Effector memory CD4-positive, alpha-beta T cell (primary cell): ENCODE results near the gene HMOX2.

ENCODE experiments used
- DNase-seq, 3 donors: peaks; one replicate each; pipeline ENCODE4 v3.0.0-alpha.2; 2020
- H3K27ac ChIP-seq: 2 replicates; pipeline ENCODE4 v1.7.0; 2013; ENCODE audit warnings: mild to moderate bottlenecking, low read length, moderate library complexity; ENCODE audit not compliant: insufficient read depth, poor library complexity, severe bottlenecking
- H3K27me3 ChIP-seq: replicated peaks from 2 replicates; pipeline ENCODE4 v1.7.0; 2013; ENCODE audit warnings: mild to moderate bottlenecking, low read length; ENCODE audit not compliant: insufficient read depth, control insufficient read depth, poor library complexity, severe bottlenecking
- H3K36me3 ChIP-seq: 2 replicates; pipeline ENCODE4 v1.7.0; 2013; ENCODE audit warnings: mild to moderate bottlenecking, low read length, moderate library complexity; ENCODE audit not compliant: control insufficient read depth, insufficient read depth
- H3K4me1 ChIP-seq: 2 replicates; pipeline ENCODE4 v1.7.0; 2013; ENCODE audit warnings: low read length, mild to moderate bottlenecking; ENCODE audit not compliant: control insufficient read depth, insufficient read depth, poor library complexity, severe bottlenecking
- H3K4me3 ChIP-seq: 2 replicates; pipeline ENCODE4 v1.7.0; 2013; ENCODE audit warnings: low read length, low read depth, mild to moderate bottlenecking; ENCODE audit not compliant: insufficient read depth, poor library complexity, severe bottlenecking
- H3K9me3 ChIP-seq: 2 replicates; pipeline ENCODE4 v1.7.0; 2013; ENCODE audit warnings: mild to moderate bottlenecking, low read length, moderate library complexity; ENCODE audit not compliant: control insufficient read depth

The HMOX2 gene

GRCh38 chr16:4443271-4443670 lies 32.9 kb upstream of the HMOX2 start:
- peaks cover 80% of the 10 kb centered on the region for H3K36me3 ChIP-seq
- no peaks in the 10 kb centered on the region for H3K4me1 ChIP-seq
- no peak overlapping the region for H3K4me3 ChIP-seq
- no peak for DNase-seq
- no peak overlapping the region for H3K27ac ChIP-seq
- no peaks in the 10 kb centered on the region for H3K27me3 ChIP-seq
- no peaks in the 10 kb centered on the region for H3K9me3 ChIP-seq

GRCh38 chr16:4443986-4444385 lies 32.2 kb upstream of the HMOX2 start:
- no peaks in the 10 kb centered on the region for H3K4me1 ChIP-seq
- peaks cover 78% of the 10 kb centered on the region for H3K36me3 ChIP-seq
- DNase-seq: no peak
- no peaks in the 10 kb centered on the region for H3K27me3 ChIP-seq
- H3K9me3 ChIP-seq: no peaks in the 10 kb centered on the region
- no peak overlapping the region for H3K27ac ChIP-seq
- no peak overlapping the region for H3K4me3 ChIP-seq

GRCh38 chr16:4450430-4450829 lies 25.8 kb upstream of the HMOX2 start:
- H3K36me3 ChIP-seq: peaks cover 78% of the 10 kb centered on the region
- no peak overlapping the region for H3K27ac ChIP-seq
- H3K9me3 ChIP-seq: no peaks in the 10 kb centered on the region
- H3K27me3 ChIP-seq: no peaks in the 10 kb centered on the region
- H3K4me3 ChIP-seq: no peak overlapping the region
- no peak for DNase-seq
- H3K4me1 ChIP-seq: no peaks in the 10 kb centered on the region

GRCh38 chr16:4450931-4451519 lies 25.2 kb upstream of the HMOX2 start:
- Histone ChIP-seq H3K36me3 (peaks cover 81% of the 10 kb centered on the region), H3K27ac (no peak overlapping the region), H3K4me1 (no peaks in the 10 kb centered on the region), H3K9me3 (no peaks in the 10 kb centered on the region), H3K27me3 (no peaks in the 10 kb centered on the region), H3K4me3 (no peak overlapping the region)
- DNase-seq: no peak

- DNase-seq: no peak
- no peak overlapping the region for H3K27ac ChIP-seq
- no peaks in the 10 kb centered on the region for H3K27me3 ChIP-seq
- peaks cover 78% of the 10 kb centered on the region for H3K36me3 ChIP-seq
- no peak overlapping the region for H3K4me3 ChIP-seq
- H3K9me3 ChIP-seq: no peaks in the 10 kb centered on the region
- no peaks in the 10 kb centered on the region for H3K4me1 ChIP-seq
These were observed 23.5 kb upstream of the HMOX2 start for GRCh38 chr16:4452674-4453073.

- no peak overlapping the region for H3K4me3 ChIP-seq
- no peak overlapping the region for H3K27ac ChIP-seq
- peaks cover 5% of the 10 kb centered on the region for H3K4me1 ChIP-seq
- no peaks in the 10 kb centered on the region for H3K9me3 ChIP-seq
- no peak for DNase-seq
- H3K36me3 ChIP-seq: peaks cover 64% of the 10 kb centered on the region
- no peaks in the 10 kb centered on the region for H3K27me3 ChIP-seq
These were observed 21.6 kb upstream of the HMOX2 start for GRCh38 chr16:4454623-4455022.

- Histone ChIP-seq H3K27ac (no peak overlapping the region), H3K27me3 (no peaks in the 10 kb centered on the region), H3K36me3 (peaks cover 60% of the 10 kb centered on the region), H3K4me3 (no peak overlapping the region), H3K4me1 (peaks cover 10% of the 10 kb centered on the region), H3K9me3 (no peaks in the 10 kb centered on the region)
- DNase-seq: no peak
These were observed 21.1 kb upstream of the HMOX2 start for GRCh38 chr16:4455081-4455480.

- Histone ChIP-seq H3K9me3 (no peaks in the 10 kb centered on the region), H3K4me1 (peaks cover 10% of the 10 kb centered on the region), H3K36me3 (peaks cover 54% of the 10 kb centered on the region), H3K27me3 (no peaks in the 10 kb centered on the region), H3K4me3 (no peak overlapping the region), H3K27ac (no peak overlapping the region)
- DNase-seq: no peak
These were observed 20.2 kb upstream of the HMOX2 start for GRCh38 chr16:4455951-4456350.

- Histone ChIP-seq H3K27ac (no peak overlapping the region), H3K36me3 (peaks cover 40% of the 10 kb centered on the region), H3K27me3 (no peaks in the 10 kb centered on the region), H3K4me1 (peaks cover 15% of the 10 kb centered on the region), H3K9me3 (no peaks in the 10 kb centered on the region), H3K4me3 (no peak overlapping the region)
- DNase-seq: no peak
These were observed 15.3 kb upstream of the HMOX2 start for GRCh38 chr16:4460936-4461249.

- Histone ChIP-seq H3K27me3 (no peaks in the 10 kb centered on the region), H3K27ac (no peak overlapping the region), H3K9me3 (no peaks in the 10 kb centered on the region), H3K4me3 (no peak overlapping the region), H3K36me3 (peaks cover 38% of the 10 kb centered on the region), H3K4me1 (peaks cover 21% of the 10 kb centered on the region)
- DNase-seq: no peak
These were observed 14.7 kb upstream of the HMOX2 start for GRCh38 chr16:4461250-4462085.
